GM11168 (cell line): ENCODE data around the gene VGLL4.
"Not testable (repeated sequence)": the region's sequence is repeated elsewhere in the genome, so short reads cannot be mapped to it uniquely, and the experiment has no call there.

Source experiments
- in situ Hi-C: fragments of 300-500 bp; cut with MboI; formaldehyde crosslinking; loops from one replicate; pipeline ENCODE4 v1.12.0; 2022; ENCODE audit warnings: low sequenced_read_pairs; ENCODE audit not compliant: unreplicated experiment

Gene VGLL4

GRCh38 chr3:11514191-11514821 lies 129.4 kb downstream of the VGLL4 start:
- in situ Hi-C loops, result no loop called here

- in situ Hi-C loops, result no loop called here
Observed at GRCh38 chr3:11513817-11514135, 129.9 kb downstream of the VGLL4 start.

- in situ Hi-C loops, result not testable (repeated sequence)
Observed at GRCh38 chr3:11513125-11513816, 130.4 kb downstream of the VGLL4 start.

GRCh38 chr3:11511606-11512005 lies 132.1 kb downstream of the VGLL4 start:
- in situ Hi-C loops, result not testable (repeated sequence)

- in situ Hi-C loops, result no loop called here
Observed at GRCh38 chr3:11510356-11510755, 133.4 kb downstream of the VGLL4 start.

GRCh38 chr3:11510001-11510340 lies 133.7 kb downstream of the VGLL4 start:
- in situ Hi-C loops, result no loop called here

- in situ Hi-C loops, result no loop called here
Observed at GRCh38 chr3:11509173-11510000, 134.3 kb downstream of the VGLL4 start.

GRCh38 chr3:11508346-11509172 lies 135.2 kb downstream of the VGLL4 start:
- in situ Hi-C loops, result no loop called here

GRCh38 chr3:11507719-11508118 lies 136.0 kb downstream of the VGLL4 start:
- in situ Hi-C loops, result no loop called here
